ENCODE results near the gene EXOC6B.

- TF ChIP-seq REST (IDR thresholded peaks at IDR 0.05; ENCODE audit: low read depth) (no peak), TAF1 (IDR thresholded peaks at IDR 0.05; ENCODE audit: low read depth) (no peak), MAX (IDR thresholded peaks at IDR 0.05) (no peak), USF1 (IDR thresholded peaks at IDR 0.05) (no peak), YY1 (IDR thresholded peaks at IDR 0.05; ENCODE audit: low read depth) (no peak), TEAD4 (IDR thresholded peaks at IDR 0.05) (no peak), TCF12 (IDR thresholded peaks at IDR 0.05; ENCODE audit: low read depth) (no peak), CEBPB (IDR thresholded peaks at IDR 0.05) (no peak), RAD21 (IDR thresholded peaks at IDR 0.05; ENCODE audit: low read depth) (no peak), CREB1 (IDR thresholded peaks at IDR 0.05; ENCODE audit: low read depth) (no peak), NFIC (IDR thresholded peaks at IDR 0.05) (no peak), EP300 (IDR thresholded peaks at IDR 0.05; ENCODE audit: borderline replicate concordance) (no peak), EGR1 (IDR thresholded peaks at IDR 0.05) (no peak), FOXM1 (IDR thresholded peaks at IDR 0.05; ENCODE audit: borderline replicate concordance, low read depth) (no peak)
These were observed 426.0 kb downstream of the EXOC6B start for GRCh38 chr2:72399879-72400278.
